Stimulated activated CD4-positive, alpha-beta T cell treated with anti-CD3 and anti-CD28 coated beads, Interleukin-2, amount 100 ng/mL, for 4 hours (primary cell): Measurements from ENCODE around the gene FMO4.
"Not testable (repeated sequence)": the region's sequence is repeated elsewhere in the genome, so short reads cannot be mapped to it uniquely, and the experiment has no call there.

Experiments used
- DNase-seq: peaks from one replicate; pipeline ENCODE4 v3.0.0-alpha.2; 2020; ENCODE audit warnings: low read depth

The FMO4 gene

GRCh38 chr1:171389171-171389570, 75.2 kb downstream of the FMO4 start:
- DNase-seq = no peak

- DNase-seq = not testable (repeated sequence)
Measured at GRCh38 chr1:171390740-171391139, 76.8 kb downstream of the FMO4 start.
